Limb (tissue), 2 donors: ENCODE measurements around the gene THADA.

Experiments used
- DNase-seq, 2 donors: peaks; one replicate each; pipeline ENCODE4 v3.0.0-alpha.2; 2016; ENCODE audit errors: extremely low spot score in 2 of 2

Gene THADA

DNA sequence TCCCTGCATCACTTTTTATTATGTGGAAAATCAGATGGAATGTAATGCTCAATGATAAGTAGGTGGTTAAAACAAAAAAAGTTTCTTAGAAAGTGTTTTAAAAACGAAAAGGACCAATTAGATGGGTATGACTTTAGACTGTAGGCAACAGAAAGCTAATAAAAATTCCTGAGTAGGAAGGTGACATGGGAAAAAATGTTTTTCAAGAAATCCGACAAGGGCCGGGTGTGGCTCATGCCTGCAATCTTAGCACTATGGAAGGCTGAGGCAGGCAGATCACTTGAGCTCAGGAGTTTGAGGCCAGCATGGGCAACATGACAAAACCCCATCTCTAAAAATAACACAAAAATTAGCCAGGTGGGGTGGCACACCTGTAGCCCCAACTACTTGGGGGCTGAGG, 126.1 kb downstream of the THADA start:
- DNase-seq: no peak

DNA sequence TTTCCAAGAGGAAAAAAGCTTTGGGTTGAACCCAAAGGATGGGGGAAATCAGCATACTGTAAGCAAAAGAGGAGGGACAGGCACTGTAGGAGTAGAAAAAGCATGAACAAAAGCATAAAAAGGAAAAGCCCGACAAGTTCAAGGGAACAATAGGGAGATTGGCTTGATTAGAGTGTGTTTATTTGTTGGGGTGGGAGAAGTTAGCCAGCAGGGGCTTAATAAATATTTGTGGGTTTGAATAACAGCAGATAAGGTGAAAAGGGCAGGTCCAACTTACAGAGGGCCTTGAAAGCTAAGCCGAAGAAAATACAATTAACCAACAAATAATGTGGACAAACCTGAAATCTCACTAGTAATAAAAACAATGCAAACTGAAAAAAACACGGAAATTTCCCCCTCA, 126.7 kb downstream of the THADA start:
- no peak for DNase-seq

DNA sequence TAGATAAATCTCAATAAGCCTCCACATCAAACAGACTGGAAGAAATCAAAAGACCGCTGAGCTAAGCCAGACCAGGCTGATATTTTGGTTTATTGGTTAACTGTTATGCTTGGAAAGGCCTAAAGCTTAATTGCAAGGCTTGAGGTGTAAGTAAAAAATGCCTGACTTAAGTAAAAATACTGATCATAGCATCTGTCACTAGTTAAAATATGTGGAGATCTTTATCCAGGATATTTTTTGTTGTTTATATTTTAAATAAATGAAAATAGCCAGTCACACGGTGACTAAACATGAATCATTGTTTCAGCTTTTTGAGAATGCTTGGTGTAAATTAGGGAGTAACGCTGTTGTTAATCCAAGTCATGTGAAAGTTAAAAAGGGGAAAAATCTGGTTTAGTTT, 127.9 kb downstream of the THADA start:
- no peak for DNase-seq

DNA sequence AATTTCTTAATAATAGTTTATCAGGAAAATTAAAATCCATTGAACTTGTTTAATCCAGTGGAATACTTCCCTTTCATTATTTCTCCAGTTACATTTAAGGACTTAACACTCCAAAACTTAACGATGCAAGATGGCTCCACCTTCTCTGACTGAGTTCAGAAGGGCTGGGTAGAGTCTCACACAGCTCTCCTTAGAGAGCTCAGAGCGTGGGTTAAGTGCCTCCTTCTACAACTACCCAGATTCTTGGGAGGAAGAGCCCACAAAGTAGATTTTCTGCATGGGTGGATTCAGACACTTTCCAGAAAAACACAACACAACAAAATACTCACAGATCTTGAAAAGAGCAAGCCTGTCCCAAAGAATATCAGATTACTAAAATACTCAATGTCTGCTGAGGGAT, 130.6 kb downstream of the THADA start:
- no peak for DNase-seq

DNA sequence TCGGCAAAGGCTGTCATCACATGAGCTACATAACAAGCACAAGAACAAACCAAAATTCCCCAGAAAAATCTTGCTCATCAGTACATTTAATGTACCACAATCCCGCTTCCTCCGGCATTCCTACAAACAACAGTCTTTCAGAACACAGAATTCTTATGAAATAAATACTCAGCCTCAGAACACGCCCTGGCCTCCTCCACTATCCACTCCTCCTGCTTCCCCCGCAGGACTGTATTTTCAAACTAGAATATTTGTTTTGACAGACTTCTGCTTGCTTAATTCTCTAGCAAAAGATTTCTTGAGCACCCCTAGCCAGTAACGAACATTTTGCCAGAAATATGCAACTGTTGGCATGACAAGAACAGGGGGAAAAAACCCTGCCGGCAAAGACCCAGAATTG, 131.2 kb downstream of the THADA start:
- no peak for DNase-seq

DNA sequence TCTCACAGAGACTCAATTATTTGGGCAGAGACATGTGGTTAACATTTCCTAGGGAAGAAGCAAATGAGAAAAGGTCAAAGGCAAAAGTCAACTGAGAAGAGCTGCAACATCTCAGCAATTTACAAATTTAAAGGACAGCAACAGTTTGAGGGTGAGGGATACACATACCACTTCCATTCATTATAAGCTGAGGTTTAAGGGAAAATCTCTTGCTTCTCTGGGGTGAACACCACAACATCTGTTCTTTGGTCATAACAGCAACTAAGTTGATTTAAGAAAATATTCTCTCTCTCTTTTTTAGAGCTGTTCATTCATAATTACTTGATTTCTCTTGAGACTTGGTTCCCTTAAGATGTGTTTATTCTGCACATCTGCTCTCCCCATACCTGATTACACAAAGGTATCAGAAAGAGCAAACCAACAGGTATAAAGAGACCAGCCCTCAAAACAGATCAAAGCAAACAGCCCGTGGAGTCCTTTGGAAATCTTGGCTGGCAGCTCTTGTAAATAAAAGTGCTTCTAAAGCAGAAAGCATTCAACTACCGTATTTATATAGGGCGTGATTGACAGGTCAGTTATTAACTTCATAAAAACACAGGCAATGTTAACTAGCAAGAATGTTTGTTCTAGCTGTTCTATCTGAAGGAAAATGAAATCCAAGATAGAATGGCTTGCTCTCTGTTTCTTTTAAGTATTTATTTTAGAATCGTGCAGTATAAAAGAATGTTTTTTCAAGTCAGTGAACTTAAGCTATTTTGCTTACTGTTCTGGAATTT, 132.8 kb downstream of the THADA start:
- no peak for DNase-seq

DNA sequence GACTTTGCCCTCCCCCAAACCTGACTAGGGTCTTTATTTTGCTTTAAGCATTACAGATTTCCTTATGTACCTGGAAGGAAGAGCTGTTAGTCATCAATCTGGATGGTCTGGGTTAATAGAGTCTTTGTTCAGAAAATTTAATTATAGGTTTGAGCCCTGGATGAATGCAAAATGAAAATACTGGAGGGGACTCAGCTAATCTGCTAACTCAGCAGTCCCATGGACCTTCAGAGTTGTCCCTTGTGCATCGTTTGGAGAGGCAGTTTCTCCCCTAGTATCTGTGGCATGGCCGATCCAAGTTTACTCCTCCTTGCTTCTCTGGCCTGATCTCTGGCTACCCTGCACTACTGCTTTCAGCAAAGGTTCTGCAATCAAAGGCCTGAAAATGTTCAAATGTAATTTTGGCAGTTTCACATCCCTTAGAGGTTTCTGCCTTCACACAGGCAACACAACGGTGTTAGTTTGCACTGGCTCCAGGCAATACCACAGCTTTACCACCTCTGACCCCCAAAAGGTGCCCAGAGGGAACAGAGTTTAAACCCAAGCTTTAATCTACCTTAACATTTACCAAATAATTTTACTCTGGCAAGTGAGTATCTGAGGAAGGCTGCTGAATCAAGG, 134.3 kb downstream of the THADA start:
- DNase-seq: no peak

DNA sequence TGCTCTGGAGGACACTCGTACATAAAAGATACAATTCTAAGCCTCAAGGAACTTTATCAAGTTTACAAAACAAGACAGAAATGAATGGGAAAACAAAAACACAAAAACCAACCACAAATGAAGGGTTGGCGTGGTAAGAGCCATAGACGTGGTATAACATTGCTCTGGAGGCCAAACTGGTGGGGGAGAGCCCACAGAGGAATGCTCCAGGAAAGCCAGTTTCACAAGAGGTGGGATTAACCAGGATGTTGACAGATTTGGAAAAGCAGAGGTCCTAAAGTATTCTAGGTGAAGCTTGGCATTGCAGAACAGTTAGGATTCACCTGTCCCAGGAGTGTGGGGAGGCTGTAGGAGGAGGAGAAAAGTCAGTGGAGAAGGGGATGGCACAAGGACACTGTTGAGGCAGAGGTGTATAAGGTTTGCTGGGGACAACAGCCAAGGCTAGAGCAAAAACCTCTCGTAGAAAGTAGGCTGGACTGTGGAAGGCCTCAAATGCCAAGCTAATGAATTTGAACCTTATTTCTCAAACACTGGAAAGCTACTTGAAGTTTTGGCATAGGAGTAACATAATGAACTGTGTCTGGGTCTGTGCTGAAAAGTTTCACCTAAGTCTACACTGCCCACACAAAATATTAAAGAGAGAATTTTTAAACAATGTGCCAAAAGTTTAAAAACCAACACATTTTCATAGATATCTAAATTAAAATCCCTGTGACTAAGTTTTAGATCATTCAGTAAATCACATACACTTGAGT, 135.1 kb downstream of the THADA start:
- DNase-seq: no peak

DNA sequence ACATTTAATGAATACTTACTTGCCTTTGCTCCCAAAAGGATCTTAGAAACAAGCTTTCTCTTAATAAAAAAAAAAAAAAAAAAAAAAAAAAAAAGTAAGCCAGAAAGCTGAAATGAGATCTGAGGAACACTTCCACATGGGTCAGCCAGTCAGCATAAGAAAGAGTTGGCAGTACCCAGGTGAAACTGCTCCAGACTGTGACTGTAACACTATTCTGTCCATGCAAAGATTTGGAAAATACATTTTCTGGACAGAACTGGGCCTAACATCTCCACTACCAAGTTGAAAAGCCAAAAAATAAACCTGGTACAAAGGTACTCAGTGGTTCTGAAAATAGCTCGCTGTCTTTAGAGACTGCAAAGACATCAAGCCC, 135.7 kb downstream of the THADA start:
- no peak for DNase-seq

DNA sequence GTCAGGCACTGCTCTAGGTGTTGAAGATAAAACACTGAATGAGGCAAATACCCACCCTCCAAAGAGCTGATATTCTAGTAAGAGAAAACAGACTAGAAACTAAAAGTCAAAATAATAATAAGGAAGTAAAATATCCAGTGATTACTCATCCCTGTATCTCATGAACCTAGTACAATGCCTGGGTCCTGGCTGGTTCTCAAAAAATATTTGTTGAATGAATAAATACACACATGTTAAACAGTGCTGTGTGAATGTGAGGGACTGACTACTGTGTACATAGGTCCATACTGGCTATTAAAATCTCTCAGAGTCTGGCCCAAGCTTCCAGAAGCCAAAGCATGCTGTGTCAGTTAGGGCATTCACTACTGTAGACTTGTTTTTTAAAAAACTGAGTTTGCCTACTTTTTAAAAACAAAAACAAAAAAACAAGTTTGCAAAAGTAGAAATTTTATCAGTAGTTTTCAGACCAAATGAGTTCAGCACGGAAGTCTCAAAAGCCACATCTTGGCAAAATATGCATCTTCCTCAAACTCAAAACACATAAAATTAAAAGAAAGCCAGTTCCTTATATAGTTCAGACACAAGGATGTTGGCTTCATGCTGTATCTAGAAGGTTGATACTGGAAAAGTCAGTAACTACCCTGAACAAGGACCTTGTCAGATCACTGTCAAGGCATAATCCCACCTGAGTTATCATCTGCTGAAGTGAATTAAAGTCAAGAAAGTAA, 136.2 kb downstream of the THADA start:
- no peak for DNase-seq

DNA sequence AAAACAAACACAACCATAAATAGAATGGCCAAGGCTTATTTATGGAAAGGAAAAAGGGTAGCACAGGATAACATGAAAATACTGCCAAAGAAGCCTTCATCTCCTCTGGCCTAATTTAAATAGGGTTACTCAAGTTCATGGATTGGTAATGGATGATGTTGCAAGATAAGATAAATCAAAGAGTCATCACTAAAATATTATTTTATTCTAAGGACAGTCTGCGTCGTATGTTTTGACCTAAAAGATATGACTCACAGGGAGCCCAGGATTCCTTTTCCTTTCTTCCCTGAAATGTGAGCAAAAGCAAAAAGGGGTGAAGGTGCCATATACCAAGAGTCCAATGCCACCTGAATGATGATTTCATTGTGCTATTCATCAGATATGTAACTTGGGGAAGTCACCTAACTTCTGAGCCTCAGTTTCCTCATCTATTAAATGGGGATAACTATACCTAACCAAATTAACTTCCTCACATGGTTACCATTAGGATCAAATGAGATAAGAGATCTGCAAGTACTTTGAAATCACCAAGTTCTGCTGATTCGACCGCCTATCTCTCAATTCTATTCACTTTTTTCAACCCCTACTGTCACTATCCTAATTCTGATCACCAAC, 137.7 kb downstream of the THADA start:
- DNase-seq: no peak

DNA sequence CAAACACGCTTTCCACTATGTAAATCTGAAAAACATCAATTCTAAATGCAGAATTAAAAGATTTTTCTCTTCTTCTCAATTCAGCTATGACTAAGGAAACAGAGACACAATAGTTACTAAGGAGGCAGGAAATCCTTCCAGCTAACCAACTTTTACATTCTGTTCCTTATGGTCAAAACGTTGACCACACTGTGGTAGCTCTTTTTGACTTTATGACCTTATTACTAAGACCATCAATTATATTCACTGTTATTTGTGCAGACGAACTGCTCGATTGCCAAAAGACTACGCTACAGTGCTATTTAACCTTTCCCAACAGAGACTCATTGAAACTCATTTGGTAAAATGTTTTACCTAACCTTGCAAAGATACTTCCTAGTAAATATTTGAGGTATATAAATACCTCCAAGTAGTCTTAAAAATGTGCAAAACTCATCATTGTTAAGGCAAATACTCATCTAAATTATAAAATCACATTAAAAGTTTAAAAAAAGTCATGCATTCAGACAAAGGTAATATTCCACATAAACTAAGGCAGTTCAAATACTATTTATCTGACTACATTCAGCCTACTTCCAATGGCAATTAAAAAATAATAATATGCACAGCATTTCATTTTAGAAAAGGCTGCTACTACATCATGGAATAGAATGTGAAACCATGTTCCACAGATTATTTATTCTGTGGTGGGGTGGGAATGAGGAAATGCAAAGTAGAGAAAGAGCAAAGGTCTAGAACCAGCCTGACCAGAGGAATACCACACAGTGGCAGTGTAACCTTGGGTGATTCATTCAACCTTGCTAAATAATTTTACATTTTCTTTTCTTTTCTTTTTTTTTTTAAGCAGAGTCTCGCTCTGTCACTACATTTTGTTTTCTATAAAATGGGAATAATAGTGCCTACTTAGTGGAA, 139.9 kb downstream of the THADA start:
- DNase-seq: no peak

DNA sequence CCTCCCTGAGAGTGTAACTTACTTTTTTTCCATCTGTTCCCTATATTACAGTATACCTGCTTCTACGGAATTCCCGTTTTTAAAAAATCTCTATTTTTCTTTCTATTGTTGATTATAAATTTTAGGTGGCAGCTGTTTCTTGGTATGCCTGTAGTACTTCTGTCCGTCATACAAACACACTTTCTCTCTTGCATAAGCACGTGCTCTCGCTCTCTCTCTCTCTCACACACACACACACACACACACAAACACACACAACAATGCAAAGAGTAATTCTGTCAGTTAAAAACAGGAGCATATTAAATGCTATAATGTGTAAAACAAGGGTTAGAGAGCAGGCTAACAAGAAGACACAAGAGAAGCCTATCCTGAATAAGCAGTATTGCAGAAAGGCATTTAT, 140.5 kb downstream of the THADA start:
- no peak for DNase-seq

DNA sequence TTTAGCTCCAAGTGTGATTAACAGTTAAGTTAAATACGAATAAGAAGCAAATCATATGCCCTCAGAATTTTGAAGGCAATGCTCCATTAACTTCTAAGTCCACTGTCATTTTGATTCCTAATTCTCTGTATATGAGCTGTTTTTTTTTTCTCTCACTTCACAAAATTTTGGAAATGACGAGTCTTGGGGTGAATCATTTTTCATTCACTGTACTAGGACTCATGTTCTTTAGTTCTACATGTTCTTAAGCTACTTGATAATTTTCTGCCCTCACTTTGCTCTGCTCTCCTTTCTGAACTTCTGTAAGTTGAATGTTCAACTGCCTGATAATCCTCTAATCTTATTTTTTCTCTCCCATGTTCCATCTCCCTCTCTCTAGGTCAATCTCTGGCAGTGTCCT, 141.0 kb downstream of the THADA start:
- DNase-seq: no peak

DNA sequence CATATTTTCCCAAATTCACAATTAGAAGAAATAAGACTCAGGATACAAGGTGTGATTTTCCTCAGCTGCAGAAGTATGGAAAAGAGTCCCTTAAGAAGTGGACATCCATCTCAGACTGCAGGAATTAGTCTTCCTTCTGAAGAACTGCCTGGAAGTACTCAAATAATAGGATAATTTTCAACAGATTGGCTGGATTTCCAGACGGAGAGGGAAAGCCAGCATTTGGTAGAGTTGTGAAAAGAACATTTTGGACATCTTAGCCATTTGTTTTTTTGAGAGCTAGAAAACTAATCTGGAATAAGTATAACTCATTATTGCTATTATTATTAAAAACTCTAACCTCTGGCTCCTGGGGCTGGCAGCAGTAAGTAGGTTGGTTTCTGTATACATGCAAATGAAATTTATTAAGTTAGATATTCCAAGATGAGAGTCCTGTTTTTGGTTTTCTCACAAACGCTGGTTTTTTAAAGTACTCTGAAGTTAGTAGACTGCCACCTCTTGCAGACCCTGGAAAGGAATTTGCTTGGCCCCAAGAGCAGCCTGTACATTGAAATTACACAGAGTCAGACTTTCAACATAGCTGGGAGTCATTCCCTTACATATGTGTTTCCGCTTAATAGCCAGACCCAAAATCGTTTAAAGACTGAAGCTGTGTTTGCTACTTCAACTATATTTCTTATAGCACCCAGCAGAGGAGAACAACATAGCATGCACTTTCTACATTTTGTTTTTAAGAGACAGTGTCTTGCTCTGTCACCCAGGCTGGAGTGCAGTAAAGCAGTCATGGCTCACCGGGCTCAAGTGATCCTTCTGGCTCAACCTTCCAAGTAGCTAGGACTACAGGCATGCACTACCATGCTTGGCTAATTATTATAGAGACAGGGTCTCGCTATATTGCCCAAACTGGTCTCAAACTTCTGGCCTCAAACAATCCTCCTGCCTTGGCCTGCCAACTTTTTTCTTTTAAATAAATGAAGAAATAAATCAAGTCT, 142.4 kb downstream of the THADA start:
- peak in 1 of 2 donors; percentile 65 for DNase-seq

DNA sequence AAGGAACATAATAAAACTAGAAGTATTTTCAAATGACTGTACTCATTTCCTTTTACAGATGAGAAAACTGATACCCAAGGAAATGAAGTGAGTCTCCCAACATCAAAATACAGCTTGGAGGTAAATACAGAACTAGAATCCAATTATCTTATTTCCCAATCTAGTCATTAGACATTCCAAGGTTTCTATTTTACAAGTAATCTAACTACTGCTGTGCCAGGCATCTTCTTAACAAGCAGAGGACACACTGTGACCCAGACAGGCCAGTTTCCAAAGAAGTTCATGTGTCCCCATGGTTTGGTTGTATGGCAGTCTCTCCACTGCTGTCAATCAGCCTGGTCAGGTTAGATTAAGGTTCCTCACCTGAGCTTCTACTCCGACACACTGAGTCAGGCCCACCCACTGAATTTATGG, 143.5 kb downstream of the THADA start:
- DNase-seq: no peak

DNA sequence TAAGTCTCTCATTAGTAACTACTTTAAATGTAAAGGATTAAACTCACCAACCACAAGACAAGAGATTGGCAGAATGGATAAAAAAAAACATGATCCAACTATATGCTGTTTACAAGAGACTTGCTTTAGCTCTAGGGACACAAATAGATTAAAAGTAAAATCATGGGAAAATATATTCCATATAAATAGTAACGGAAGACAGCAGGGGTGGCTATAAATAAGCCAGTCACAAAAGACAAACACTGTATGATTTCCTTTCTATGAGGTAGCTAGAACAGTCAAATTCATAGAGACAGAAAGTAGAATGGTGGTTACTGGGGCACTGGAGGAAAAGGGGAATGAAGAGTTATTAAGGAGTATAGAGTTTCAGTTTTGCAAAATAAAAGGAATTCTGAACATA, 145.2 kb downstream of the THADA start:
- DNase-seq: no peak

DNA sequence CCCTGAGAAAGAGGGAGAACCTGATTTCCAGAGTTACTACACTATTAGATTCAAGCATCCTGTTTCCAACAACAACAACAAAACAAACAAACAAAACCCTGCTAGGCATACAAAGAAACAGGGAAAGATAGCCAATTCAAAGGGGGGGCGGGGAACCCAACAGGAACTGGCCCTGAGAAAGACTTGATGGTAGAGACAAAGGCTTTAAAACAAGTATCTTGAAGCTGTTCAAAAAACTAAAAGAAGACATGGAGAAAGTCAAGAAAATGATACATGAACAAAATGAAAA, 147.1 kb downstream of the THADA start:
- DNase-seq: no peak

DNA sequence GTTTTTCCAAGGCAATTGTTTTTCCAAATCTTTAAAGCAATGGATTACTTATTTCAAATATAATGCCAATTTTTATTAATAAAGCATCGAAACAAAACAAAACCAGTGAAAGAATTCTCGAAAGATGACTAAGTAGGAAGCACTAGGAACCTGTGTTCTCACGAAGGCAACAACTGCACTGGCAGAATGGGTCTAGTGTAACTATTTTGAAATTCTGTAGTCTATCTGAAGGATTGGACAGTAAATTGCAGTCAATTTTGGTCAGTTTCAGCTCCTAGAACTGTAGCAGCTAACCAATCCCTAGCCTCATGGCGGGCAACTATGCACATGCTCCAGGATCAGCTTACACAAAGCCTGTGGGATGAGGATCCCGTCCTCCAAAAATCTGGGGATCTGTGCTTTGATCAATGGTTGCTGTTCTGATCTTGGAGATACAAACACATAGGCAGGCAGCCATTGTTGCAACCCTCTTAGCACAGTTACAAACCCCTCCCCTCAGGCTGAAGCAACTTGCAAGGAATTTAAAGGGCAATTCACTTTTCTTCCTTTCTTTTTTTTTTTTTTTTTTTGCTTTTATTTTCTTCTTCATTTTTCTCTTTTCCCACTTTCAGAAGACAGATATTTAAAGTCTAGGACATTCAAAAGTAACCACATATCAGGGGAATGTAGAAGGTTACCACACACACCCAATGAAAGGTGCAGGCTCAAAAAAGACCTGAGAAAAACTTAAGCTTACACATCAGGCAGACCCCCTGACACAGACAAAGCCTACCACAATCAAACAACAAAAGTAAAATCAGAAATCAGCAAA, 147.6 kb downstream of the THADA start:
- no peak for DNase-seq
